H54 (cell line): ENCODE results near the gene FAM53A.

ENCODE experiments used
- DNase-seq: peaks from one replicate; pipeline ENCODE4 v3.0.0; 2011; ENCODE audit warnings: low spot score, mixed read lengths; ENCODE audit not compliant: insufficient read length
- FAIRE-seq: peaks from 3 replicates; lab custom pipeline; 2011; peaks lifted over from hg19 to GRCh38; lab: Jason Lieb, UNC
- POLR2A ChIP-seq: IDR thresholded peaks from 2 replicates; pipeline ENCODE4 v1.6.1; 2011; ENCODE audit warnings: low read depth, mild to moderate bottlenecking, low read length

FAM53A gene

GRCh38 chr4:1597021-1597931 lies 86.8 kb downstream of the FAM53A start:
- FAIRE-seq (no peak), DNase-seq (no peak)
- TF ChIP-seq POLR2A = no peak

GRCh38 chr4:1596393-1596792 lies 87.7 kb downstream of the FAM53A start:
- FAIRE-seq = no peak
- no peak for TF ChIP-seq POLR2A

GRCh38 chr4:1595789-1596325 lies 88.3 kb downstream of the FAM53A start:
- DNase-seq (no peak), FAIRE-seq (no peak)
- no peak for TF ChIP-seq POLR2A

More at GRCh38 chr4:1596393-1596792, 87.7 kb downstream of the FAM53A start:
- DNase-seq = no peak

GRCh38 chr4:1594871-1595788 lies 89.0 kb downstream of the FAM53A start:
- no peak for FAIRE-seq
- DNase-seq = no peak
- TF ChIP-seq POLR2A = no peak

- TF ChIP-seq POLR2A = no peak
- no peak for DNase-seq
- FAIRE-seq = no peak
These were observed 90.2 kb downstream of the FAM53A start for GRCh38 chr4:1593881-1594345.

DNA sequence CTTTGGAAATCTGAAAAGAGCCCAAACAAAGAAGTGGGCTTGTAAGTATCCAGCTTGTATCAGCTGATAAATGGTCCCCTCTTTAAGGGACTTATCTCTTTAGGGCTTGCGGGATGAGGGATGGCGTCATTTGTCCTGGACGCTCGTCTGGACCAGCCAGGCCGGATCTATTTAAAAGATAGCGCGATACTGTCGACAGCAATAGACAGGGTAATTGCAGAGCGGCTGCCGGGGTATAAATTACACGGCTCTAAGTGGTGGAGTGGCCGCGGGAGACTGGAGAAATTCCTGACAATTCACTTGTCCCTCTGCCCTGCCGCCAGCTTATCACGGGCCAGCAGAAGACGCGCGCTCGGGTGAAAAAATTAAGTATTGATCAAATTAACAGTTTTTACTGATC lies 90.7 kb downstream of the FAM53A start:
- FAIRE-seq = no peak
- no peak for DNase-seq
- no peak for TF ChIP-seq POLR2A

DNA sequence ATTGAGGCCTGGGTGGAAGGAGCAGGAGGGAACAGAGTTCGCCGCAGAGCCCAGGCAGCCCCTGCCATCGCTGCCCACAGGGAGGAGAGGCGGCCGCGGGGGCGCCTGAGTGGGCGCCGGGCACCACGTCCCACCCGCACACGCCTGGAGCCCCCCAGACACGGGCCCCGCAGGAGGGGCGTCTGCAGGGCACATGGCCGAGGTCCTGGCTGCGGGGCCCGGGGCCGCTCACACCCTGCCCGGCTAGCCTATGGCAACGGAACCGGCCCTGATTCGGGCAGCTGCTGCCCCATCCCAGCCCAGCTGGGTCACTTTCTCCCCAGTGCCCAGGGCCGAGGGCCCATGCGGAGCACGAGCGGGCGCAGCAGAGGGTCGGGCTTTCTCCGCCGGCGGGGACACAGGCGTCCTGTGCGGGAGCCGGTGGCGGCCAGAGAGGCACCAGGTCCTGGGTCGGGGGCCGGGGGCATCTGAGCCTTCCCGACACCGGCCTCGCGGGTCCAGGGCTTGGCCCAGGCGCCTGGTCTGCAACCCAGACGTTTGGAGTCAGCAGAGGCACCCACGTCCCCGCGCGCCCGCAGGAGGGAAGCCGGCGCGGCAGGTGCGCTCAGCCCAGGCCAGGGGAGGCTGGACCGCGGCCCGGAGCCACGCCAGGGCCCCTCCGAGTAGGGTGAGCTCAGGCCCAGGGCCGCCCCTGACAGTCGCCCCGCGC lies 91.2 kb downstream of the FAM53A start:
- no peak for TF ChIP-seq POLR2A
- FAIRE-seq (no peak), DNase-seq (no peak)

DNA sequence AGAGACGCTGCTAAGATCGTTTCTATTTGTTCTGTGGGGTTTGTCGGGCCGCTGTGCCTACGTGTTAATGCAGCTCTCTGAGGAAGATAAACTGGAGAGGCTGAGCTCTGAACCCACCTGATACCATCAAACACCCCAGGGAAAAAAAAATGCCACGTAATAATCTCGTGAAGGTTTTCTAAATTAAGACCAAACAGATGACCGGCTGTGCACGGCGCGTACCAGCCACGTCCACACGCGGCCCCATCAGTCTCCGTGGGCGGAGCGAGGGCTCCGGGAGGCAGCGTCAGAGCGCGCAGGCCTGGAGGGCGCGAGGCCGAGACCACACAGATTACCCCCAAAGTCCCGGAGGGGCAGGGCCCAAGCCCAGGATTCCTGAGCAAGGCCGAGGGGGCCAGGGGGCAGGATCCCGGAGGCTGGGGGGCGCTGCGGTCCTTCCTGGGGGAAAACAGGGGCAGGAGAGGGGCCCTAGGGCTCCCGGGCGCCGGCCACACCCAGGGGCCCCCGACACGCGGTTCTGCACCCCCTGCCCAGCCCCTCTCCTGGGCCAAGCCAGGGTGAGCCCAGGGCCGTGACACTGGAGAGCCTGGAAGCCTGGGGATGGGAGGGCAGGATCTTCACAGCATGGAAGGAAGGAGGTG lies 91.9 kb downstream of the FAM53A start:
- FAIRE-seq = no peak
- no peak for TF ChIP-seq POLR2A
- no peak for DNase-seq

GRCh38 chr4:1591107-1591506 lies 93.0 kb downstream of the FAM53A start:
- TF ChIP-seq POLR2A = no peak
- FAIRE-seq = no peak
- DNase-seq = no peak

DNA sequence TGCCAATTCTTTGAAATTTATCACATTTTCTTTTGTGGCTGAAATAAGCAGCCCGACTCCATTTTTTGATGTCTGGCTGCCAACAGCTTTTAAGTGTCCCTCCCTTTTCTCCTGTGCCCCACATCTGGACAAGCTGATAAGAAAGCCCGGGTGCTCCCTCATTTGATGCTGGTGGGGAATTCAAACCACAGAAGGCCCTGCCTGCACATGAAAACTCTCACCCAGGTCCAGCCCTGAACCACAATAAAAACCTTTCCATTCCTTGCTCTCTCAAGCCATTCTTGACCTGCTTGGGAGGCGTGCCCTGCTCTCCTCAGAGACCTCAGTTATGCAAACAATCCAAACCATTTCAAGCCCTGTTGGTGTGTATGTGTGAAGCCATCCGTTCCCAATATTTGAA lies 93.9 kb downstream of the FAM53A start:
- FAIRE-seq (no peak), DNase-seq (no peak)
- TF ChIP-seq POLR2A = no peak
